BLaER1 (cell line): ENCODE data around the gene TMEM87A.

Source experiments
- H3K27ac ChIP-seq: shearing (Covaris generic); formaldehyde crosslinking; 2 replicates; pipeline ENCODE4 v1.8.1; 2022
- H3K27me3 ChIP-seq: shearing (Covaris generic); formaldehyde crosslinking; 2 replicates; pipeline ENCODE4 v1.8.1; 2022
- H3K36me3 ChIP-seq: shearing (Covaris generic); formaldehyde crosslinking; 2 replicates; pipeline ENCODE4 v1.8.1; 2022
- H3K4me1 ChIP-seq: shearing (Covaris generic); formaldehyde crosslinking; 2 replicates; pipeline ENCODE4 v1.8.1; 2022
- H3K4me2 ChIP-seq: shearing (Covaris generic); formaldehyde crosslinking; 2 replicates; pipeline ENCODE4 v1.8.1; 2022
- H3K4me3 ChIP-seq: shearing (Covaris generic); formaldehyde crosslinking; 2 replicates; pipeline ENCODE4 v1.8.1; 2022
- H3K9ac ChIP-seq: shearing (Covaris generic); formaldehyde crosslinking; 2 replicates; pipeline ENCODE4 v1.8.1; 2022
- H3K9me3 ChIP-seq: shearing (Covaris generic); formaldehyde crosslinking; 2 replicates; pipeline ENCODE4 v1.8.1; 2022
- H4K20me1 ChIP-seq: shearing (Covaris generic); formaldehyde crosslinking; 2 replicates; pipeline ENCODE4 v1.8.1; 2022
- Cebpa-rat ChIP-seq: shearing (Covaris generic); IDR thresholded peaks from 2 replicates; pipeline ENCODE4 v1.8.1; 2022

TMEM87A gene

DNA sequence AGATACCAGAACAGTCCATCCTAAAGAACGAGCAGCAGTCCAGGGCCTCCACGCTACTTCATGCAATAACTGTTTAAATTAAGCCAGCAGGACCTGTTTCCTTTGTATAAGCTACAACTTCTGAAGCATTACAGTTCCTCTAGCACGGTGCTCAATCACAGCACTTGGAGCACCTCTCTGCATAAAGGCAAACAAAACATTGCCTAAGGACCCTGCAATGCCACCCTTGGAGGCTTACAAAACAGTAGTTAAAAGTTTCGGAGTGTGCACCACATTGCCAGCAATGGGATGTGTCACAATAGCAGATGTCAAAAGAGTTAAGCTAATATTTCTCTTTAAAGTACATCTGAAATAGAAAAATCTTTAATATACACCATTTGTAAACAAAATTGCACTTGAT is 62.5 kb downstream of the TMEM87A start:
- peaks cover 23% of the 10 kb centered on the region for H3K4me1 ChIP-seq
- H3K4me3 ChIP-seq = no peak overlapping the region
- H3K9me3 ChIP-seq = no peaks in the 10 kb centered on the region
- no peaks in the 10 kb centered on the region; the same call in 1 of the 2 replicates for H4K20me1 ChIP-seq
- no peak overlapping the region for H3K4me2 ChIP-seq
- TF ChIP-seq Cebpa-rat = no peak
- no peaks in the 10 kb centered on the region for H3K27me3 ChIP-seq
- H3K27ac ChIP-seq = no peak overlapping the region
- no peak overlapping the region for H3K9ac ChIP-seq
- H3K36me3 ChIP-seq = peaks cover 66% of the 10 kb centered on the region

GRCh38 chr15:42207674-42208579 is 65.3 kb downstream of the TMEM87A start, which contains the start of gene VPS39:
TSS of gene VPS39 (minus strand) at chr15:42208304. CDS start at chr15:42208153, 151 bp downstream.
- Histone ChIP-seq H3K9me3 (no peaks in the 10 kb centered on the region), H3K4me3 (peak within 1 kb of the TSS; percentile 86), H3K4me2 (peak within 1 kb of the TSS; percentile 89), H3K27me3 (no peaks in the 10 kb centered on the region), H3K27ac (peak within 1 kb of the TSS; percentile 86), H3K9ac (peak within 1 kb of the TSS; percentile 89), H4K20me1 (peaks cover 8% of the 10 kb centered on the region; the same call in 1 of the 2 replicates), H3K4me1 (peaks cover 23% of the 10 kb centered on the region), H3K36me3 (peaks cover 54% of the 10 kb centered on the region)
- TF ChIP-seq Cebpa-rat = no peak

DNA sequence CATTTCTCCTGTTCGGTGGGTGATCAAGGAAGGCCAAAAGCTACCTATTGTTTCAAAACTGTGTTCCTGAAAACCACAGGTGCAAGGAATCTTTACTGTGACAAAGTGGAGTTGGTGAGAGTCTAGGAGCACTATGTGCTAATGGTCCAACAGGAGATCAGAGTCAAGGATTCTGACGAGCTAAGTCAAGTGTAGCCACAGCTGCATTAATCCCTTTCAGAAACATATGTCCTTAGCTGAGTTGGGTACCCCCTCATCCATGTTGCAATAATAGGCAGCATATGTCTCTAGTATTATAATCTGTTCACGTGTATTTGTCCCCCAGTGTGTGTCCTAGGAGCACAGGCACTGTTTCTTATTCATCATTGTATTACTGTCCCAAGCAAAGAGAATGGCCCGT is 66.8 kb downstream of the TMEM87A start:
- H3K27me3 ChIP-seq = no peaks in the 10 kb centered on the region
- H3K4me1 ChIP-seq = peaks cover 23% of the 10 kb centered on the region
- H3K27ac ChIP-seq = no peak overlapping the region
- H3K4me3 ChIP-seq = no peak overlapping the region
- H3K36me3 ChIP-seq = peaks cover 48% of the 10 kb centered on the region
- no peak for TF ChIP-seq Cebpa-rat
- H3K4me2 ChIP-seq = peak overlapping the region; percentile 89
- peaks cover 11% of the 10 kb centered on the region; the same call in 1 of the 2 replicates for H4K20me1 ChIP-seq
- H3K9ac ChIP-seq = no peak overlapping the region
- H3K9me3 ChIP-seq = no peaks in the 10 kb centered on the region

DNA sequence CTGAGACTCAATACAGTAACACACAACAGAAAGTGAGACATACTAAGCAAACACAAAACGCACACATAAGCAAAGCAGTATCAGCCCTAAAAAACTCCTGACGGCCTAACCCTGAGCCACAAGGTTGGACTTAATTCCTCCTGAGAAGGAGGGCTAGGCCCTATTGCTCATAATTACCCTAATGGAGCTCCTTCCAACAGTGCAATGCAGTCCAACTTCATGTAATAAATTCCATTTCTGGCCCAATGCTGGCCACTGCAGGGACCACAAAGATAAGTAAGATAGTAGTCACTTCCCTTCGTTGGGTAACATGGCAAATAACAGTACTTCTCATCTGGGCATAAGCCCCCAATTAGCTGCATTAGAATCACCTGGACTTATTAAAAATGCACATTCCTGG is 69.3 kb downstream of the TMEM87A start:
- TF ChIP-seq Cebpa-rat = no peak
- peaks cover 23% of the 10 kb centered on the region for H3K4me1 ChIP-seq
- peaks cover 29% of the 10 kb centered on the region; the same call in 1 of the 2 replicates for H4K20me1 ChIP-seq
- H3K4me2 ChIP-seq = no peak overlapping the region
- H3K36me3 ChIP-seq = peaks cover 45% of the 10 kb centered on the region
- no peaks in the 10 kb centered on the region for H3K27me3 ChIP-seq
- no peak overlapping the region for H3K9ac ChIP-seq
- no peak overlapping the region for H3K27ac ChIP-seq
- H3K9me3 ChIP-seq = no peaks in the 10 kb centered on the region
- no peak overlapping the region for H3K4me3 ChIP-seq

DNA sequence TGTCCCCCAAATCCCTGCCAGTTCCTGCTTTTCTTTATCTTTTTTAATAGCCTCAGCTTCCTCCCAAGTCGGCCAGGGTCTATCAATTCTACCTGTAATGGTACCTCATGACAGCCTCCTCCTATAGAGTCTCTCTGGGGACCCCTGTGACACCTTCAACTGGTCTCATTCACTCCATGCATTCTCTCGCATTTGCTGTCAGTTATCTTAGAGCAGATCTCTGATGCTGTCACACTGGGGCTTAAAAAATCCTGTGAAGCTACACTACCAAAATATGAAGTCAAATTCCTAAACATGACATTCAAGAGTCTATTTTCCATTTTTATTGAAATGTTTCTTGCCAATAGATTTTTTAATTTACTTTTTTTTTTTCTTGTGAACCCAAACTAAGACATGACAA is 70.6 kb downstream of the TMEM87A start:
- Histone ChIP-seq H3K36me3 (peaks cover 55% of the 10 kb centered on the region), H3K9ac (no peak overlapping the region), H3K4me3 (no peak overlapping the region), H4K20me1 (peaks cover 29% of the 10 kb centered on the region; the same call in 1 of the 2 replicates), H3K9me3 (0 out of 2 replicates have a peak, but pooled peaks cover 2% of the 10 kb centered on the region), H3K4me1 (peaks cover 17% of the 10 kb centered on the region), H3K27ac (no peak overlapping the region), H3K27me3 (no peaks in the 10 kb centered on the region), H3K4me2 (no peak overlapping the region)
- no peak for TF ChIP-seq Cebpa-rat

GRCh38 chr15:42201801-42202200 is 71.4 kb downstream of the TMEM87A start:
- Histone ChIP-seq H3K4me3 (no peak overlapping the region), H3K27me3 (no peaks in the 10 kb centered on the region), H3K4me2 (no peak overlapping the region), H3K36me3 (peaks cover 60% of the 10 kb centered on the region), H3K9me3 (peaks cover 7% of the 10 kb centered on the region; the same call in 1 of the 2 replicates), H4K20me1 (peaks cover 29% of the 10 kb centered on the region; the same call in 1 of the 2 replicates), H3K4me1 (peaks cover 10% of the 10 kb centered on the region), H3K27ac (no peak overlapping the region), H3K9ac (no peak overlapping the region)
- no peak for TF ChIP-seq Cebpa-rat

DNA sequence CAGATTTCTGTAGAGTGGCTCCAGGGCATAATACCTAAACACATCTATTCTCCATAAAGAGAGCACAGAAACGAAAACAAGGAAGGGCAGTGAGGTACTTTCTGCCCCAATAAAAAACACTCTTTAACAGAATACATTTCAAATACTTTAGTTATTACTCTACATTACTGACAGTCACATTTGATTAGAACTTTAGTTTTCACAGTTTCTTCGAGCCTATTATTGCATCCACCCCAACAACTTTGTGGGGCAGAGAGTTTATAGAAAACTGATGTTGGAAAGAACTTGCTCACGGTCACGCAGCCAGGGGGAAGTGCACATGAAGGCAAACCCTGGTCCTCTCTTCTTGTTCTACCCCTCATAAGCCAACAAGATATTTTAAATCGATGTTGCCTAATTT is 74.1 kb downstream of the TMEM87A start:
- Histone ChIP-seq H3K9me3 (peaks cover 29% of the 10 kb centered on the region), H3K36me3 (peaks cover 78% of the 10 kb centered on the region), H3K27ac (no peak overlapping the region), H3K27me3 (no peaks in the 10 kb centered on the region), H3K4me1 (no peaks in the 10 kb centered on the region), H4K20me1 (peaks cover 27% of the 10 kb centered on the region; the same call in 1 of the 2 replicates), H3K4me3 (no peak overlapping the region), H3K4me2 (no peak overlapping the region), H3K9ac (no peak overlapping the region)
- no peak for TF ChIP-seq Cebpa-rat

- peaks cover 20% of the 10 kb centered on the region; the same call in 1 of the 2 replicates for H4K20me1 ChIP-seq
Observed at GRCh38 chr15:42198516-42198915, 74.7 kb downstream of the TMEM87A start.

DNA sequence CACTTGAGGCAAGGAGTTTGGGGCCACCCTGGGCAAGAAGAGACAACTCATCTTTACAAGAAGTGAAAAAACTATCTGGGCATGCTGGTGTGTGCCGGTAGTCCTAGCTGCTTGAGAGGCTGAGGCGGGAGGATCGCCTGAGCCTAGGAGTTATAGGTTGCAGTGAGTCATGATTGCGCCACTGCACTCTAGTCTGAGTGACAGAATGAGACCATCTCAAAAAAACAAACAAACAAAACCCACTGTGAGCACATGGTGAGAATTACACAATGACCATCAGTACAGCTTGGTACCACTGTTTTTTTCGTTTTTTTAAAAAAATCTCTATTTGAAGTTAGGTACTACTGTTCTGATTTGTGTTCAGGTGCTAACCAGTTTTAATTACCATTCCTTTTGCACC is 78.7 kb downstream of the TMEM87A start:
- Histone ChIP-seq H3K27ac (no peak overlapping the region), H3K4me3 (no peak overlapping the region), H3K4me1 (no peaks in the 10 kb centered on the region), H3K4me2 (no peak overlapping the region), H3K27me3 (no peaks in the 10 kb centered on the region), H3K9me3 (peaks cover 33% of the 10 kb centered on the region), H3K9ac (no peak overlapping the region), H3K36me3 (peaks cover 84% of the 10 kb centered on the region), H4K20me1 (peaks cover 5% of the 10 kb centered on the region; the same call in 1 of the 2 replicates)
- no peak for TF ChIP-seq Cebpa-rat

More at GRCh38 chr15:42198516-42198915, 74.7 kb downstream of the TMEM87A start:
- Histone ChIP-seq H3K4me3 (no peak overlapping the region), H3K36me3 (peaks cover 76% of the 10 kb centered on the region), H3K9me3 (peaks cover 33% of the 10 kb centered on the region), H3K27ac (no peak overlapping the region), H3K9ac (no peak overlapping the region), H3K4me1 (no peaks in the 10 kb centered on the region), H3K4me2 (no peak overlapping the region), H3K27me3 (no peaks in the 10 kb centered on the region)
- TF ChIP-seq Cebpa-rat = no peak

DNA sequence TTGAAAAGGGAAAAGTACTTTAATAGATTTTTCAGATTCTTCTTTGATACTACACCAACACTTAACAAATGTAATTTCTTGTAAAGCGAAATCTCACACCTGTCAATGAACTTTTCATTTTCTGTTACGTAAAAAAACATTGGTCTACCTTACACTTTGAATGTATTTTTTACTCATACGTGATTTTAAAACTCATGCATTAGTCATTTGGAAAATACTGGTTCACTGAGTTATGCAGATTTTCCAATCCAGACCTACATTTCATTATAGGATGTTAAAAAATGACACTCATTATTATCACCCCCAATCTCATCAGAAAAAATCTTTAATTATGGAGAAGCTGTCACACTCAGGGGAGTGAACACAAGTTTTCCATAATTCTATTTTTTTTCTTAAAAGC is 79.8 kb downstream of the TMEM87A start:
- no peak overlapping the region for H3K9ac ChIP-seq
- no peak for TF ChIP-seq Cebpa-rat
- H4K20me1 ChIP-seq = no peaks in the 10 kb centered on the region

More for the DNA sequence above, 79.8 kb downstream of the TMEM87A start:
- Histone ChIP-seq H3K9me3 (peaks cover 33% of the 10 kb centered on the region), H3K4me2 (no peak overlapping the region), H3K4me3 (no peak overlapping the region), H3K36me3 (peaks cover 84% of the 10 kb centered on the region), H3K4me1 (no peaks in the 10 kb centered on the region), H3K27me3 (no peaks in the 10 kb centered on the region), H3K27ac (no peak overlapping the region)
